GM23338 (cell line): ENCODE results near the gene AGBL4. TPM values are rescaled to one million over a fixed set of nuclear protein-coding genes. Genes with fewer than 3 reads are reported as not detected.

Experiments used
- ATAC-seq: fragments of 200-7000 bp; cut with Tn5 transposase; 3 replicates; pipeline ENCODE4 v1.9.1; 2020
- DNase-seq: peaks from one replicate; pipeline ENCODE4 v3.0.0-alpha.2; 2015; ENCODE audit warnings: low spot score
- H2AFZ ChIP-seq: fragments of 200-600 bp; sonication (generic); 2 replicates; pipeline ENCODE4 v1.8.0; 2016; ENCODE audit warnings: antibody characterized with exemption, mild to moderate bottlenecking, moderate library complexity
- H3F3A ChIP-seq: fragments of 200-600 bp; sonication (generic); replicated peaks from 2 replicates; pipeline ENCODE4 v1.8.0; 2017; ENCODE audit warnings: antibody characterized with exemption, mixed run types, low read depth
- H3K27ac ChIP-seq: fragments of 200-600 bp; sonication (generic); 2 replicates; pipeline ENCODE4 v1.6.1; 2016; ENCODE audit warnings: low read depth
- H3K27me3 ChIP-seq: fragments of 200-600 bp; sonication (generic); 2 replicates; pipeline ENCODE4 v1.8.0; 2016; ENCODE audit warnings: mild to moderate bottlenecking, mixed run types, moderate library complexity; ENCODE audit not compliant: insufficient read depth
- H3K36me3 ChIP-seq: fragments of 200-600 bp; sonication (generic); 2 replicates; pipeline ENCODE4 v1.8.0; 2016; ENCODE audit warnings: mild to moderate bottlenecking; ENCODE audit not compliant: insufficient read depth
- H3K4me1 ChIP-seq: fragments of 200-600 bp; sonication (generic); 2 replicates; pipeline ENCODE4 v1.8.0; 2016; ENCODE audit warnings: mild to moderate bottlenecking, moderate library complexity; ENCODE audit not compliant: insufficient read depth
- H3K4me2 ChIP-seq: fragments of 200-600 bp; sonication (generic); 2 replicates; pipeline ENCODE4 v1.7.1; 2017; ENCODE audit warnings: mixed run types
- H3K4me3 ChIP-seq: fragments of 200-600 bp; sonication (generic); 2 replicates; pipeline ENCODE4 v1.6.1; 2016; ENCODE audit warnings: mixed run types
- H3K79me2 ChIP-seq: fragments of 200-600 bp; sonication (generic); replicated peaks from 2 replicates; pipeline ENCODE4 v1.8.0; 2017; ENCODE audit warnings: mild to moderate bottlenecking; ENCODE audit not compliant: insufficient read depth
- H3K9me2 ChIP-seq: fragments of 200-600 bp; sonication (generic); 2 replicates; pipeline ENCODE4 v1.8.0; 2017; ENCODE audit not compliant: insufficient read depth
- H4K20me1 ChIP-seq: fragments of 200-600 bp; sonication (generic); replicated peaks from 2 replicates; pipeline ENCODE4 v1.8.0; 2017; ENCODE audit warnings: mild to moderate bottlenecking; ENCODE audit not compliant: insufficient read depth
- H3K27ac Mint-ChIP-seq: 2 replicates; pipeline ENCODE4 v1.8.0; 2020; ENCODE audit warnings: inconsistent platforms, mild to moderate bottlenecking, moderate library complexity, mixed read lengths
- H3K27me3 Mint-ChIP-seq: 3 replicates; pipeline ENCODE4 v1.8.0; 2022; ENCODE audit warnings: low read depth, mild to moderate bottlenecking, moderate library complexity, mixed read lengths, inconsistent platforms; ENCODE audit not compliant: insufficient read depth, poor library complexity
- H3K36me3 Mint-ChIP-seq: 3 replicates; pipeline ENCODE4 v1.8.0; 2021; ENCODE audit warnings: low read depth, mild to moderate bottlenecking, inconsistent platforms, moderate library complexity, mixed read lengths
- H3K4me1 Mint-ChIP-seq: 3 replicates; pipeline ENCODE4 v1.8.0; 2020; ENCODE audit warnings: mild to moderate bottlenecking, inconsistent platforms, mixed read lengths
- H3K4me3 Mint-ChIP-seq: 3 replicates; pipeline ENCODE4 v1.8.0; 2021; ENCODE audit warnings: moderate library complexity, mild to moderate bottlenecking, inconsistent platforms, mixed read lengths
- H3K9me3 Mint-ChIP-seq: 3 replicates; pipeline ENCODE4 v1.8.0; 2020; ENCODE audit warnings: moderate library complexity, mild to moderate bottlenecking, inconsistent platforms, mixed read lengths
- CREB1 ChIP-seq: fragments of 250-450 bp; sonication (Bioruptor Pico); IDR thresholded peaks from 2 replicates; pipeline ENCODE4 v1.5.0; 2020; ENCODE audit warnings: low read depth, mild to moderate bottlenecking, moderate library complexity
- CTCF ChIP-seq, 2 experiments: fragments of 200-600 bp in 1 of 2; sonication (generic) in 1 of 2; conservative IDR thresholded peaks; 2 replicates each; pipeline versions ENCODE4 v1.5.1 to v1.6.1; 2016 to 2017; ENCODE audit warnings: antibody characterized with exemption in 2 of 2, low read depth in 2 of 2, mild to moderate bottlenecking in 2 of 2, moderate library complexity in 1 of 2
- EZH2 ChIP-seq: fragments of 200-600 bp; sonication (generic); IDR thresholded peaks from one replicate; pipeline ENCODE4 v1.8.0; 2017; ENCODE audit warnings: antibody characterized with exemption, mild to moderate bottlenecking, low read depth; ENCODE audit not compliant: unreplicated experiment
- EZH2phosphoT487 ChIP-seq: fragments of 200-600 bp; sonication (generic); IDR thresholded peaks from one replicate; pipeline ENCODE4 v1.8.1; 2018; ENCODE audit warnings: antibody characterized with exemption; ENCODE audit not compliant: unreplicated experiment
- NANOG ChIP-seq: IDR thresholded peaks from 2 replicates; pipeline ENCODE4 v1.6.1; 2016; ENCODE audit warnings: antibody characterized with exemption, borderline replicate concordance
- POLR2AphosphoS5 ChIP-seq: IDR thresholded peaks from 2 replicates; pipeline ENCODE4 v1.6.1; 2016; ENCODE audit warnings: antibody characterized with exemption, low read depth
- REST ChIP-seq: IDR thresholded peaks from one replicate; pipeline ENCODE4 v1.6.1; 2018; ENCODE audit warnings: antibody characterized with exemption; ENCODE audit not compliant: unreplicated experiment
- STAT1 ChIP-seq: IDR thresholded peaks from one replicate; pipeline ENCODE4 v1.6.1; 2016; ENCODE audit warnings: antibody characterized with exemption; ENCODE audit not compliant: unreplicated experiment
- ZNF114 ChIP-seq: fragments of 250-450 bp; sonication (Bioruptor Pico); IDR thresholded peaks from 2 replicates; pipeline ENCODE4 v1.5.0; 2020; ENCODE audit warnings: mild to moderate bottlenecking, moderate library complexity
- ZNF331 ChIP-seq: fragments of 250-450 bp; sonication (Bioruptor Pico); IDR thresholded peaks from 2 replicates; pipeline ENCODE4 v1.5.0; 2020; ENCODE audit warnings: low read depth, mild to moderate bottlenecking, moderate library complexity
- polyA plus RNA-seq: library from polyadenylated mRNA; unstranded; fragments of >200 nt; fragmentation: Nextera tagmentation; extraction: Ambion mirVana; gene quantifications from 2 replicates; pipeline ENCODE4 v1.2.1, GENCODE V29; 2016
- total RNA-seq: library from RNA; depleted of rRNA; stranded (reverse); fragments of >200 nt; shearing (Covaris generic); gene quantifications from 2 replicates; pipeline ENCODE4 v1.2.3, GENCODE V29; 2014

AGBL4 gene
- total and polyA plus RNA-seq, 2 experiments from 2014 or later = 0.91 to 1.5 TPM

- TF ChIP-seq REST = no peak
- no peak for TF ChIP-seq CREB1 (CRISPR knock-in tag)
- no peak for TF ChIP-seq EZH2phosphoT487
- no peak for TF ChIP-seq EZH2
- TF ChIP-seq POLR2AphosphoS5 = no peak
- TF ChIP-seq ZNF114 (CRISPR knock-in tag) = no peak
Measured at GRCh38 chr1:49294539-49294938, 729.2 kb downstream of the AGBL4 start (continued).

GRCh38 chr1:49293016-49293415, 730.7 kb downstream of the AGBL4 start:
- H3K36me3 ChIP-seq = peaks cover 6% of the 10 kb centered on the region; the same call in 1 of the 2 replicates
- no peak overlapping the region for H3K27ac ChIP-seq
- no peaks in the 10 kb centered on the region for H3K27me3 ChIP-seq
- no peak overlapping the region for H2AFZ ChIP-seq
- Mint-ChIP-seq H3K27me3 (peaks cover 1% of the 10 kb centered on the region), H3K4me3 (no peak overlapping the region), H3K27ac (no peak overlapping the region), H3K36me3 (peaks cover 12% of the 10 kb centered on the region), H3K4me1 (no peaks in the 10 kb centered on the region), H3K9me3 (peaks cover 83% of the 10 kb centered on the region)
- no peaks in the 10 kb centered on the region for H4K20me1 ChIP-seq
- no peaks in the 10 kb centered on the region for H3F3A ChIP-seq
- no peak overlapping the region for H3K4me2 ChIP-seq
- 0 out of 2 replicates have a peak, but pooled peaks cover 7% of the 10 kb centered on the region for H3K9me2 ChIP-seq
- DNase-seq (no peak), ATAC-seq (no peak)
- no peaks in the 10 kb centered on the region for H3K79me2 ChIP-seq
- no peaks in the 10 kb centered on the region for H3K4me1 ChIP-seq
- H3K4me3 ChIP-seq = no peak overlapping the region
- TF ChIP-seq CTCF (conservative IDR thresholded peaks at IDR 0.05; ENCODE audit: low read depth in 2 of 2) = no peak
- TF ChIP-seq POLR2AphosphoS5 = no peak
- TF ChIP-seq REST = no peak
- TF ChIP-seq ZNF114 (CRISPR knock-in tag) = no peak
- no peak for TF ChIP-seq ZNF331
- TF ChIP-seq CREB1 (CRISPR knock-in tag) = no peak
- TF ChIP-seq STAT1 = no peak
- TF ChIP-seq NANOG = no peak
